NCI-H1417 (cell line): Measurements from ENCODE around the gene CHRM5.

Source experiments
- DNase-seq, 3 experiments: peaks; one replicate each; lab custom pipeline; 2025; lab: John Stamatoyannopoulos, UW

CHRM5 gene, protein sequence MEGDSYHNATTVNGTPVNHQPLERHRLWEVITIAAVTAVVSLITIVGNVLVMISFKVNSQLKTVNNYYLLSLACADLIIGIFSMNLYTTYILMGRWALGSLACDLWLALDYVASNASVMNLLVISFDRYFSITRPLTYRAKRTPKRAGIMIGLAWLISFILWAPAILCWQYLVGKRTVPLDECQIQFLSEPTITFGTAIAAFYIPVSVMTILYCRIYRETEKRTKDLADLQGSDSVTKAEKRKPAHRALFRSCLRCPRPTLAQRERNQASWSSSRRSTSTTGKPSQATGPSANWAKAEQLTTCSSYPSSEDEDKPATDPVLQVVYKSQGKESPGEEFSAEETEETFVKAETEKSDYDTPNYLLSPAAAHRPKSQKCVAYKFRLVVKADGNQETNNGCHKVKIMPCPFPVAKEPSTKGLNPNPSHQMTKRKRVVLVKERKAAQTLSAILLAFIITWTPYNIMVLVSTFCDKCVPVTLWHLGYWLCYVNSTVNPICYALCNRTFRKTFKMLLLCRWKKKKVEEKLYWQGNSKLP

DNA sequence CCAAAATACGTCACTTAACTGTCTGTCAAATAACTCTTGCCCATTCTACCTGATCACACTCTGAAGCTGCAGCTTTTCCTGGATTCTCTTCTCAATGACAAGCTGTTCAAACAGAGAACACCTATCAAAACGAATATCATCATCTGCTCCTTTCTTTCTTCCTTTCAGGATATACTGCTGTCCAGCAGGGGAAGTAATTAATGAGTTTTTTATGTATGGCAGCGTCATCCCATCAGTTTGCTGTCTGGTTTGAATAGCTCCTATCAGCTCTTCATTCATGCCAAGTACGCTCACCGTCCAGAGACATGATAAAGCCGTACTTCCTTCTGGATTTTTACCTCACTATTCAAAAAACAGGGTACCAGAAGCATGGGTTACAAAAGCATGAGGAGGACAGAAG, at the start of gene CHRM5:
Gene CHRM5, plus strand, starts transcription at position 274 of the 400 bp plus-strand sequence. CDS start 94,221 bp downstream, outside the sequence.
- DNase-seq = peak in 2 of 3 experiments; percentile 46 to 84

DNA sequence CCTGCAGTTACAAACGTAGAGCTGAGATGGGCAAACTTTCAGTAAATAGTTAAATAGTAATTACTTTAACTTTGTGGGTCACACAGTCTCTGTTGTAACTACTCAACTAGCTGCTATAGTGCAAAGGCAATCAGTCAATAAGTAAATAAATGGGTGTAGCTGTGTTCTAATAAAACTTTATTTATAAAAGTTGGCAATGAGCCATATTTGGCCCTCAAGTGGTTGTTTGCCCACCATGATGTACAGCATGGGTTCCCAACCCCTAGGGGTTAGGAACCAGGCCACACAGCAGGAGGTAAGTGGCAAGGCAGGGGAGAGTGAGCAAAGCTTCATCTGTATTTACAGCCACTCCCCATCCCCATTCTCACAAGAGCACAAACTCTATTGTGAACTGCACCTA, 44.9 kb upstream of the CHRM5 start:
- peak in 1 of 3 experiments; percentile 11 for DNase-seq

DNA sequence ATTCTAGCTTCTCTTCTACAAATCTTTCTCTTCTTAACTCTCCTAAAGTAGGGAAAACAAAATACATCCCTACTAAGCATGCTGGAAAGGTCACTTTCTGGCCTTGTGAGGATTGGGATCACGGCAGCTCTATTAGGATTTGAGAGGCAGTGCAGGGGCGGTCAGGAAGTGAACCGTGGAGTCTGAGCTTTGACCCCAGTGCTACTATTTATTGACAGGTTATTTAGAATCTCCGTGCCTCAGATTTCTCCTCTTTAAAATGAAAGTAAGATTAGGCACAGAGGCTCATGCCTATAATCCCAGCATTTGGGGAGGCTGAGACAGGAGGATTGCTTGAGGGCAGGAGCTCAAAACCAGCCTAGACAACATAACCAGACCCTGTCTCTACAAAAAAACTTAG, 42.0 kb upstream of the CHRM5 start:
- no peak for DNase-seq

DNA sequence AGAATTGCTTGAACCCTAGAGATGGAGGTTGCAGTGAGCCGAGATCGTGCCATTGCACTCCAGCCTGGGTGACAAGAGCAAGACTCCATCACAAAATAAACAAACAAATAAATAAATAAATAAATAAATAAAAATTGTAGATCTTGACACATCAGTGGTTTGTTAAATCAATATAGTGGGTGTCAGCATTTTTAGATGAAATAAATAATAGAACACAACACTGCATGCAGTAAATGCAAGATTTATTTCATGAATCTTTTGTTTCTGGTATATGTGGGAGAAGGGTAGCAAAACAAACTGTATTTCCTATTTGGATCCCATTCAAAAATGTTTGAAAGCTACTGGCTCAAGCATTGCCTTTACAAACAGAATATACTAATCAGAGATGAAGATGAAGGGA, 35.6 kb upstream of the CHRM5 start:
- DNase-seq = no peak

DNA sequence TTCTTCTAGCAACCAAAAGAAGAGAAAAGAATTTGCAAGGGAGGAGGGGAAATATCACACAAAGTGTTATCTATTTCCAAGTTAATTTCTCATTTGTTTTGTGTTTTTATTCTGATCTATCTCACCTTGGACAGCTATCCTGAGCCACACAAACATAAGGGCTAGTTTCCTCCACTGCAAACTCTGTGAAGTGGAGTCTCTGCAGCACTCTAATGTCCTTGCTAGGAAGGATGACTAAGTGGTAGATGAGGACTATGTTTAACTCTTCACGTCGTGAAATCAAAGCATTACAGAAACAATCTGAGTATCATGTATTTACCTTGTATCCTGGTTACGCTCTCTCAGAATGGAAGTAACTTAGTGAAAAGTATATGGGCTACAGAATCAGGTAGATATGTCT, 33.9 kb upstream of the CHRM5 start:
- peak in 1 of 3 experiments; percentile 16 for DNase-seq

DNA sequence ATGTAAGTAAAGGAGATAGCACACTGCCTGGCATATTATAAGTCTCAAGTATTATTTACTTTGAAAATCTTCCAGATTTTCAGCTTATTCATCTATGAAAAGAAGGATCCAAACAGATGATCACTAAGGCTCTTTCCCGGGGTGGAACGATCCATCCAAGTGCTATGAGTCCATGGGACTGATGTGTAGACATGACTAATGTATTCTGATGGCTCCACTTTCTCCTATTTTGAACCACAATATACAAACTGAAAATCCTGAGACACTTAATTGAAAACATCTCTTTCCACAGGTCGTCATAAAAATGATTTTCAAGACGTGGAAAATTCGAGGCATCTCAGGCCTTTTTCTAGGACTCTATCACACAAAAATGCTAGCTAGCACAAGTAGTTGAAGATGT, 33.4 kb upstream of the CHRM5 start:
- no peak for DNase-seq

DNA sequence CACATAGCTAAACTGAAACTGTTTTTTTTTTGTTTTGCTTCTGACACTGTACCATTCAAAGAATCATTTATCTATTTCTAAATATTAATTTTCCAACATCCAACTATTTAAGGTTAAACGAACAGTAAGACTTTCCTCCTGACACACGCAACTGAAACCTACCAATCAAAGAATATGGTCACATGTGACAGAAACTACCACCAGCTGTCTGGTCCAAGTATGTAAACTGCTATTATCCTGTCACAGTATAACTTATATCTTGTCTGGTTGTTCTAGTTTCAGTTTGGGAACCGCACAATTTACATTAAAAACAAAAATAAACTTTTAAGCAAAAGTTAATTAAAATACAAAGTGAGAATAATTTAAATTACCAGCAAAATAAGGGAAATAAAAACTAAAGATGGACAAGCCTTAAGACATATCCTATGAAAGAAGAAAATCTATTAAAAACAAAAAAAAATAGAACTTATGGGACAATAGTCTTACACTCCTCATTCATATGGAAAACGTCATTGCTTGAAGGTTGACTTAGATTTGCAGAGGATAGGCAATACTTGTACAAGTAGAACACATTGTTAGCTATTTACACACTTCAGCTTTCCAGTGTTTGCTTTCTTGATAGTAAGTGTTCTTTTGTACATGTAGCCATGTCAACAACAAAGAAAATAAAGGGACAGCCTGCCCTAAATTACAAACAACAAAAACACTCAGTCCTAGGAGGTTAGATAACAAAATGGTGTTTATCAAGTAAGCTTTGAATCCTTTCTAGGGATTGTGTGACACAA, 26.8 kb upstream of the CHRM5 start:
- DNase-seq = peak; percentile 2 to 68 (median 21)

DNA sequence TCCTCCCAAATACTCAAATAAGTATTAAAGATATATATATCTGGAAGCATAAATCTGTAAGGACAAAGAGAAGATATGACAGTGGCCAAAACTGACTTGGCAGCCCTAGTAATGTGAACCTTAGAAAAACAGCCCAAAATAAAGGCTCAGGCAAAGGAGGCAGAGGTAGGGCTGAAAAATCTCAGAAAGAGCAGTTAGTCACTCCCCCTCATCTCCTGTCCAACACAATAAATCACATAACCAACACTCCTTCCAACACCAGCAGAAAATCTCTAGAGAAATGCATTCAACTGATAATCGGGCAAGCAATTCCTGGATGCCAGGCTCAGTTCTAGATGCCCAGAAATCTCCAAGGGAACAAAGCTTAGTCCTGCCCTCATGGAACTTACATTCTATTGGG, 22.1 kb upstream of the CHRM5 start:
- DNase-seq = no peak

DNA sequence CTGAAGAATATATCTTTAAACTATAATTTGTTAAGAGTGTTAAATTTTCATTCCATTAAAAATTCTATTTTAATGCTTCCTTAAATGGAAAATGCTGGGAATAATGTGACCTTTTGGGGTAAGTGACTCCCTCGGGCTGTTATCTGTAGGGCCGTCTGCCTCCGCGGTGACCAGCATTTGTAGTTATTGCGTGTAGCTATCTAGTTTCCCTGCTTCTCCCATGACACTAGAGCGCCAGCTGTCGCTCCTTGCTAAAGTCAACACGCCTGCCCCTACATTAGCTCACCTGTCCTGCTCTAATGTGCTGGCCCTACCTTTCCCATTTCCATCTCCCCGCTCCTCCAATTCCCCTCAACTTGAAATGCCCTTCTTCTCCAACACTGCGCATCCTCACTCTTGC, 12.4 kb upstream of the CHRM5 start:
- peak in 2 of 3 experiments; percentile 25 to 56 for DNase-seq

DNA sequence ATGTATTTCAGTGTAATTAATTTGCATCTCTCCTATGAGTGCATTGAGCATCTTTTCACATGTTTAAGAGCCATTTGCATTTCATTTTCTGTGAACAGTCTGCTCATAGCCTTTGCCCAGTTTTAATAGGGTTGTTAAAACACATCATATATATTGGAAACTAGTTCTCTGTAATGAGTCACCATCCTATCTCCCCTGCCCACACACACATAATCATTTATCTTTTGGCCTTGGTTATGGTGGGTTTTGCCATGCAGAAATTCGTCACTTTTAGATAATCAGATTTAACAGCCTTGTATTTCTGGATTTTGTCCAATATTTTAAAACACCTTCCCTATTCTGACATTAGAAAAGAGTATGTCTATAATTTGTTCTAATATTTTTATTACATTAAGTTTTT, 11.9 kb upstream of the CHRM5 start:
- no peak for DNase-seq

DNA sequence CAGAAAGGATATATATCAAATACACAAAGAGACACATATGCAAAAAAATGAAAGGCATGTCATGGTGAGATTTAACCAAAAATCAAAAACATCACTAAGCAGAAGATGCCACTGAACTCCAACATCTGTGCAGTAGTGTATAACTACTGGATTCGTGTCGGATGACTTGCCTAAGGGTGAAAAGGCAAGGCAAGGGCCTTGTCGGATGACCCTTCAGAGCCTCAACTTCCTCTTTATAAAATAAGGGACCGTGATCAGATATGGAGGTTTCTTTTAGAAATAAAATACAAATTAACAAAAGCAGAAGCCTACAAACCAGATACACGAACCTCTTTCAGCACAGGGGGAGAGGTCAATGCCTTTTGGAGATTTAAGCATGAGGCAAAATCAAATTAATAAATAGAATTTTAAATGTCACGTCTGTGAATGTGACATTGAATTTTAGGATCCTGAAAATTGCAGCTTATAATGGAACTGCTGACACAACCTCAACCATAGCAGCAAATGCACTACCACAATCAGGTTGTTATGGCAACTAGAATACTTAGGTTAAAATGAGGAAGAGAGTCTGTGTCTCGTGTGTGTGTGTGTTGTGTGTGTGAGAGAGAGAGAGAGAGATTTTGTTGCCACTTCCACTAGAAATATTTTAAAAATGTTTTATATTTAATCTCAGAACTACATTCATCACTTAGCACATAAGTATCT, 8.3 kb upstream of the CHRM5 start:
- DNase-seq = peak in 1 of 3 experiments; percentile 11

DNA sequence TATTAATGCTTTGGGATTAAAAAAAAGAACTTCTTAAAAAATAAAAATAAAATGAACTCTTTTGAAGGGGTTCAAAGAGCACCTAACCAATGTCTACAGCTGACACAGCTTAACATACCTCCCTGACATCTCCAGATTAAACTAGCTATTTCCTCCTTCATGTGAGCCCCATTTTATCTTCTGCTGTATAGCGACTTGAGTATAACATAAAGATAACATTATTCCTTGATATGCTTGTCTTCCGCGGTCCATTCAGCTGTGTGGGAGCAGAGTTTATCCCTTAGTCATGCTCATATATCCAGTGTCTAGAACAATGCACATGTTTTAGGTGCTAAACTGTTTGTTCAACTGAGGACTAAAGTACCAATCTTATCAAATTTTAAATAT, 7.8 kb upstream of the CHRM5 start:
- no peak for DNase-seq

DNA sequence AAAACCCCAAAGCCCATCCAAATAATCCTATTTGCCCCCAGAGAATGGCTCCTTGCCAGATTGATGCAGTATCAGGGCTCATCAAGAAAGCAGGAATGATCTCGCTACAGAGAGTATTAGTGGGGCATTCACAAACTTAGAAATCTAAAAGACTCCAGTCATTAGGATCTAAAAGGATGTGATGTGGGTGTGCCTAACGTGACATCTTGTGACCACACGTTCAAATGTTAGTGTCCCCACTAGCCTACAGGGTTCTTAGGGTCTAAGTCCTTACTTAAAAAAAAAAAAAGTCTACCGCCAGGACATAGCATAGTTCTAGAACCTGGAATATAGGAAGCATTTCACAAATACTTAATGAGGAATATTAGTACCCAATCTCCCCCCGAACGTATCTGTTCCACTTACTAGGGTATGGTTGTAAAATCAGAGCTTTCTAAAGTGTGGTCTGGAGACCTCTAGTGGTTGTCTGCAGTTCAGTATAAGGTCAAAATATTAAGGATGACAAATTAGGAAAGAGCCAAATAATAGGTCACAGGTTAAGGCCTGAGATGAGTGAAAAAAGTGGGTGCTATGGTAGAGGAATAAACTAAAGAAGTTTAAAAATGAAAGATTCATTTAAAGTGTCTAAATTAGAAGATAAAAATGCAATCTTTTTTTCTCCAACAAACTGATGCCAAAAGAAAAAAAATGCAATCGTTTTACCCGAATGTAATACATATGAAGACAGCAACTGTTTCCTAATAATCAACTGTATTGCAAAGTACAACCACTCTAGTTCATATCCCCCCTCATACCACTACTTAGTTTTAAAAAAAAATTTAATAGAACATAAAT, 4.2 kb upstream of the CHRM5 start:
- peak; percentile 3 to 78 (median 44) for DNase-seq

DNA sequence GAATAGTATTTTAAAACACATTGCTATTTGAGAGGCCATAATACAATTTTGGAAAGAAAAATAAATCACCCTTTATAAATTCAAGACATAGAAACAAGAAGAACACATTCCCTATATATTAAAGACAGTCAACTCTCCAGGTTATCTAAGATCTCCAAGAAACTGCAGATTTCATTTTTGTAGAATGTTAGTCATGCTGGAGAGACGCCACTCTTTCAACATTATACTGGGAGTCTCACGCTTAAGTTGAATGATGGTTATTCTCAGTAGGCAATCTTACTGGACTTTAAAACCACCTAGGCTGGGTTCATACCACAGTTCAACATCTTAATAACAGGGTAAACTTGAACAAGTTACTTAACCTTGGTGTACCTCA, 3.6 kb upstream of the CHRM5 start:
- no peak for DNase-seq

DNA sequence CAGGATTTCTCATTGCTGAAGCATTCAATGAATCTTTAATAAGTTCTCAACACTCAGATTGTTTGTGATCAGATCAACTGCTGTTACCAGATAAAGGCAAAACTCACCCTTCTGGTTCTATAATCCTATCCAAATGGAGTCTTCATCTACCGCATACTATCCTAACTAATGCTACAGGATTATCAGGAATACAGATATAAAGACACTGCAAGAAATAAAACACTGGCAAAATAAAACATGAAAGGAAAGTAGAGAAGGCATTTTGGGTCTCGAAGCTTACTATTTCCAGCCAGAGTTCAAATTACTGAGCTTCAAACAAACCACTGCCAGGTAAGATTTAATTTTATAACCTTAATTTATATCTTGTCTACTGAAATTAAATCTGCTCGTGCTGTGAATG, 524 bp downstream of the CHRM5 start:
- DNase-seq = peak in 1 of 3 experiments; percentile 62

DNA sequence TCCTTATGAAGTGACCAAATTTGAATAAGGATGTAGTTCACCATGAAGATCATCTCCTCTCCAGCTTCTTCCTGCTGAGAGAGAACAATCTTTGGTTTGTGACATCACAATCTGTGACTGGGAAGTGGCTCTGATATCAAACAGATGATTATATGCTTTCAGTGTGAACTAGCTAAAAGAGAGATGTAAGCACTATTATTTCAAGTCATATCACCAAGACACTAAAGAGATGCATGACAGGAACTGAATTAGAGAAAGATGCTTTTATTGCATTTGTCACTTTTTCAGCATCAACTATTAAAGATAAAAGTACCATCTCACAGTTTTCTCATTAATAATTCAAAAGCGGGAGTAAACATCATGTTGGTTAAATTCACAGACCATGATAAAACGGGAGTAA, 3.5 kb downstream of the CHRM5 start:
- DNase-seq = peak in 1 of 3 experiments; percentile 26

DNA sequence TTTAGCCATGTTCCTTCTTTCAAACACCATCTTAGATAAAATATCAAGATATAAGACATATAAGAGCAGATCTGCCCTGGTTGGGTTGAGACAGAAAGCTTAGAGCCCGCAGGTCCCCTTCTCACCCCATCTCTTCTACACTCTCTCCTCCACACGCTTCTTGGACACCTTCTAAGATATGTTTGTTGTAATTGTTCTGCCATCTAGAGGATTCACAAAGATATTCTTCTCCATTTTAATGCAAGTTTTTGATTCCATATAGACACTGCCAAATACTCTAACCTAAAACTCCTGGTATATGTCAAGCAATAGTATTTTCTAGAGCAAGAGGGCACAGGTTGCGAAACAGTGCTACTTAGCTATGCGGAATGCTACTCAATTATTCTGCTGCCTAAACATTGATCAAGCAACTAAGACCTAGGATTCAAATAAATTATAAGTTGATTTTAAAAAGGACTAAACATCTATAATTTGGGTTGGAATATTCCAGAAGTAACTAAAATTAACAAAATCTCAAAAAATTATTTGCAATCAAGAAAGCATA, 6.8 kb downstream of the CHRM5 start:
- no peak for DNase-seq

DNA sequence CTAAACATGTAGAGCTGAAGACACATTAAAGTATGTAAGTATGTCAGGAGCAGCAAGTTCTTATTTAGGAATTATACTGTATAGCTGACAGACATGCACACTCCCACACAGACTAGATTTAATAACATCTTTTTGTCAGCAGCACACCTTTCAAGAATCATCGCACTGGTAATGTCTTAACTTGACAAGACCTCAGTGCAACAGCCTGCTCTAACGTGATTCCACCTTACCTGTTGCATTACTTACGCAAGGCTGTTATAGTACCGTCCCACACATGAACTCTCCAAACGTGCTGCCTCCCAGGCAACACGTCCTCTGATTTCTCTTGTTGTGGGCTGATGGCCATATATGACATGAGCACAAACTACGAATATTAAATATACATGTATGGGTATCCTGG, 11.9 kb downstream of the CHRM5 start:
- DNase-seq = no peak

DNA sequence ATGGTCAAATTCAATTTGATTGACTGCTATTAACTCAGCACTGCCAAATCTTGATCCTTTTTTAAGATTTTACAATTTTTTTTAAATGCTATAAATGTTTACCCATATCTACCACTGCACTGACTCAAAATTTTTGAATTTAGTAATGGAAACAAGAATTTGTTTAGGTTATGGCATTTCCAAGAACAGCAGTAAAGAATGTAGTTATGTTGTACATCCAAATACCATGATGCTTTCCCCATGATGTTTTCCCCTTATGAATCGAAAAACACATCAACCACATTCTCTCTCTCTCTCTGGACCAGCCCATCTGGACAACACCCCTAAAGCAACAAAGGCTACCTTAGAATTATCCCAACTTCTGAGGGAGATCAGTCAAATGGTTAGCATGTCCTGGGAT, 14.2 kb downstream of the CHRM5 start:
- DNase-seq = no peak

DNA sequence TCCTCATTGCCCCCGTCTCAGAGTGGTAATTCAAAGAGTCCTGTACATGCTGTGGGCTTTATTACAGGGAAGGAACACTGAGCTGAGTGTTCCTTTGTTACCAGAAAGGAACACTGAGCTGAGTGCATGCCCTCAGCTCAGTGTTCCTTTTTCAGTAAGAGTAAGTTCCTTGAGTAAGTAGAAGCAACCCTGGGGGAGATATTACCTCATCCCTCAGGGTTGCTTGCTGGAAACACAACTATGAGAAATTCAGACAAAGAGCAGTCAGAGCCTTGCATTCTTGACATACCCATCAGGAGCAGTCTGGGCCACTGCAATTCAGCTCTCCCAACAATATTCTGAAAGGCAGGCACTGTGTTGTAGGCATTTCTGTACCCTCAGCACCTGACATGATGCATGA, 17.0 kb downstream of the CHRM5 start:
- DNase-seq = no peak

DNA sequence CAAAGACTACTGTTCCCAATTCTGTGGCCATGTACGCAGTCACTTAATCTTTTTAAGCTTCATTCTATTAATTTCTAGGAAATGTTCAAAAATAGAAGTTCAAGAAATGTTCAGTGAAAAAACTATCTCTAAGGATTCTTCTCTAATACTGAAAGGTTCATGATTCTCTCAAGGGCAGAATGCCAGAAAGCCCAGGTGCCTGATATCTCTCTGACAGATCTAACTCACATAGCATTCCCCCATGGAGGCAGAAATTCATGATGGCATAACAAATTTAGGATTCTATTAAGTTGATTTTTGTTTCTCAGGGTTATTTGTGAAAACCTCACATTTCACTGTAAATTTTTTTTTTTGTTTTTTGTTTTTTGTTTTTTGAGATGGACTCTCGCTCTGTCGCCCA, 17.5 kb downstream of the CHRM5 start:
- DNase-seq = no peak
